RPMI7951 (cell line): ENCODE results near the gene SLC6A19. TPM values are rescaled to one million over a fixed set of nuclear protein-coding genes. Genes with fewer than 3 reads are reported as not detected.
A peak's percentile ranks its signal among the peaks of the same experiment; 100 is the strongest.

Experiments
- DNase-seq: peaks from one replicate; pipeline ENCODE4 v3.0.0-alpha.2; 2012; ENCODE audit warnings: low read depth
- total RNA-seq: library from RNA; depleted of rRNA; stranded (reverse); fragments of >200 nt; shearing (Covaris generic); gene quantifications from 2 replicates; pipeline ENCODE4 v1.2.3, GENCODE V29; 2014

SLC6A19 gene
- total RNA-seq, 1 experiment from 2014 or later = not detected

DNA sequence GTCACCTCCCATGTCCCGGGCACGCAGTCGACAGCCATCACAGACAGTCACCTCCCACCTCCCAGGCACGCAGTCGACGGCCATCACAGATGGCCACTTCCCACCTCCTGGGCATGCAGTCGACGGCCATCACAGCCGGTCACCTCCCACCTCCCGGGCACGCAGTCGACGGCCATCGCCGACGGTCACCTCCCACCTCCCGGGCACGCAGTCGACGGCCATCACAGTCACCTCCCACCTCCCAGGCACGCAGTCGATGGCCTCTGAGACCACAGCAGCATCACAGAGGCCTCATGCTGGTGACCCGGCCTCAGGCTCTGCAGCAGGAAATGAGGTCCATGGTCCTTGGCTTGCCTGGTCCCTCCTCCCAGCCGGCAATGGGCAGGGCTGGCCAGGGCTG, 5.5 kb upstream of the SLC6A19 start:
- no peak for DNase-seq

DNA sequence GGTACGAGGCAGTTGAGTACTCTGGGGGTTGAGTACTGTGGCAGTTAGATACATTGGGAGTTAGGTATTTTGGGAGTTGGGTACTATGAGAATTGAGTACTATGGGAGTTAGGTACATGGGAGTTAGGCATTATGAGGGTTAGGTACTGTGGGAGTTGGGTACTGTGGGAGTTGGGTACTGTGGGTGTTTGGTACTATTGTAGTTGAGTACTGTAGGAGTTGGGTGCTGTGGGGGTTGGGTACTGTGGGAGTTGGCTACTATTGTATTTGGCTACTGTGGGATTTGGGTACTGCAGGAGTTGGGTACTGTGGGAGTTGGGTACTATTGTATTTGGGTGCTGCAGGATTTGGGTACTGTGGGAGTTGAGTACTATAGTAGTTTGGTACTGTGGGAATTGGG, 4.8 kb upstream of the SLC6A19 start:
- DNase-seq = no peak

DNA sequence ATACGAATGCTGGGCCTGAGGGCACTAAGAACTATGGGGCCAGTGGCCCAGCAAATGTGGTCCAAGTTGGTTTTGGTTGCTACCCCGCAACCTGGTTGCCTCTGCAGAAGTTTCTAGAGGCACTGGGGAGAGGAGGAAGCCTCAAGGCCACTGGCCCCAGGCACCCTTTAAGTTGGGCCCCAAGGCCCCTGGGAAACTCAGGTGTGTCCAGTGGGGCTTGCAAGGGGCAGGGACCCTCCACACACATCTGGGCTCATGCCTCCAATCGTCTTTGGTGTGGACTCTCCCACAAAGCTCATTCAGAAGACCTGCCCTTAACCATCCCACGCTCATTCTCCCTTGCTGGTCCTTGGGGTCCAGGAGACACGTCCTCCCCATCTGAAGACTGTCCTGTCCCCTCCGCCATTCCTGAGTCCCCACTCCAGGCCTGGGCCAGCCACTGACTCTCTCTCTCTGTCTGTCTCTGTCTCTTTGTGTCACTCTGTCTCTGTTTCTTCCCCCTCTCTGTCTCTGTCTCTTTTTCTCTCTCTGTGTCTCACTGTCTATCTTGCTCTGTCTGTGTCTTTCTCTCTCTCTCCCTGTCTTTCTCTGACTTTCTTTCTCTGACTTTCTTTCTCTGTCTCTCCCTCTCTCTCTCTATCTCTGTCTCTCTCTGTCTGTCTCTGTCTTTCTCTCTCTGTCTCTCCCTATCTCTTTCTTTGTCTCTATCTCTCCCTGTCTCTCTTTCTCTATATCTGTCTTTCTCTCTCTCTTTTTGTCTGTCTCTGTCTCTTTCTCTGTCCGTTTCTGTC, 3.3 kb upstream of the SLC6A19 start:
- no peak for DNase-seq

DNA sequence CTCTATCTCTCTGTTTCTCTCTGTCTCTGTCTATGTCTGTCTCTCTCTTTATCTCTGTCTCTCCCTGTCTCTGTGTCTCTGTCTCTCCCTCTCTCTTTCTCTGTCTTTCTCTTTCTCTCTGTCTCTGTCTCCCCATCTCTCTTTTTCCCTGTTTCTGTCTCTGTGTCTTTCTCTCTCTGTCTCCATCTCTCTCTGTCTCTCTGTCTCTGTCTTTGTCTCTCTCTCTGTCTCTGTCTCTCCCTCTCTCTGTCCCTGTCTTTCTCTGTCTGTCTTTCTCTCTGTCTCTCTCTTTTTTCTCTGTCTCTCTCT, 2.1 kb upstream of the SLC6A19 start:
- no peak for DNase-seq

DNA sequence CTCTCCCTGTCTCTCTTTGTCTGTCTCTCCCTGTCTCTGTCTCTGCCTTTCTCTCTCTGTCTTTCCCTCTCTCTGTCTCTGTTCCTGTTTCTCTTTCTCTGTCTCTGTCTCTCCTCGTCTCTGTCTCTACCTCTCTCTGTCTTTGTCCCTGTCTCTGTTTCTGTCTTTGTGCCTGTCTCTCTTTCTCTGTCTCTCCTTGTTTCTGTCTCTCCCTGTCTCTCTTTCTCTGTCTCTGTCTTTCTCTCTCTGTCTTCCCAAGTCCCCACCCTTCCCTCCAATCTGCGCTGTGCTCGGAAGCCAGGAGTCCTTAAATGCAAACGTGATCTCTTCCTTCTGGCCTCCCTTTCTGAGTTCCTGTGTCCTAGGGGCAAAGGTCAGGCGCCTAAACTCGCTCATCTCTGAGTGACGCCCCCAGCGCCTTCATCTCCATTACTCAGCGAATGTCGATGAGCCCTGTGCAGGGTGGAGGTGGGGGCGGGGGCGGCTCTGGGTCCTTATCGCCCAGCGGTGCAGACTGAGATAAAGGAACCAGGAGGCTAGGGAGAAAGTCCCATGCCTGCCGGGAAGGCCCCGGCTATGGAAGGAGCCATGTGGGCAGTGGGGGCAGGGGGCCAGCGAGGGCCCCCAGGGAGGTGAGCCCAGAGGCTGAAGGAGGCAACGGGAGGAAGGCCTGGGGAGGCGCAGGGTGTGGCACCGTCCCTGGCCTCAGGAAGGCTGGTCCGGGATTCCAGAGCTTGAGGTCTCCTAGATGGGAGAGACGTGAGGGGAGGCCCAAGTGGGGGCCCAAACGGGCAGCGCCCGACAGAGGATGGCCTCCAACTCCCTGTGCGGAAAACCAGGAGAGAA, 1.5 kb upstream of the SLC6A19 start:
- DNase-seq = no peak

DNA sequence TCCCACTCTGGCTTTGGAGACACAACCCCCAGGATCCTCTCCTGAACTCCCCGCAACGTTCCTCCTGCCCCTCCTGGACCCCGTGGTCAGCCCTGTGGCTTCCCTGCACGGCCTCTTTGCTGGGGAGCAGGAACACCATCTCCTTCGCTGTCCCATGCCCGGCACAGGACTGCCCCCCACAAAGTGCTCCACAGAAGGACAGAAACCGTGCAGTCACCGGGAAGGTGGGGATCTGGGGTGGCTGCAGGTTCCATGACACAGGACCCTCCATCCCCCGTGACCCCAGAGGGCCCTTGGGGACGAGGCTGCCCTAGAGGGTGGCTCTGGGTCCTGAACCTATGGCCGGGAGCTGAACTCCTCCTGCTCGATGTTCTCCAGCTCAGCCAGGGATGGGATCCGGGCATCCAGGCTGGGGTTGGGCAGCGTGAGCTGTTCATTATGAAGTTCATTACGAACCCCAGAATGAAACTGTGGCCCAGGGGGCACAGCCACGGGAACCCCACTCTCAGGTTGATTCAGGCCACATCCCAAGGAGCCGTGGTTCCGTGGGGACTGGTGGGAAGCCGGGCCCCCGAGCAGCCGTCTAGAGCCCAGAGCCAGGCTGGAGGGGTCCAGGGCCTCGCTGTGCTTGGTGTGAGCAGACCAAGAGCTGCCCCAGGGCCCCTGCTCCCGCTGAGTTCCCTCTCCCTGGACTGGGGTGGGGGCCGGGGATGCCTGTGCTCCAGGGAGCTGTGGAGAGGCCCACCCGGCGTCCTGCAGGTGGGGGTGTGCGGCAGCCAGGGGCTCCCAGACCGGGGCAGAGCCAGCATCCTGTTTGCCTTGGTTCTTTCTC, 684 bp upstream of the SLC6A19 start:
- no peak for DNase-seq

DNA sequence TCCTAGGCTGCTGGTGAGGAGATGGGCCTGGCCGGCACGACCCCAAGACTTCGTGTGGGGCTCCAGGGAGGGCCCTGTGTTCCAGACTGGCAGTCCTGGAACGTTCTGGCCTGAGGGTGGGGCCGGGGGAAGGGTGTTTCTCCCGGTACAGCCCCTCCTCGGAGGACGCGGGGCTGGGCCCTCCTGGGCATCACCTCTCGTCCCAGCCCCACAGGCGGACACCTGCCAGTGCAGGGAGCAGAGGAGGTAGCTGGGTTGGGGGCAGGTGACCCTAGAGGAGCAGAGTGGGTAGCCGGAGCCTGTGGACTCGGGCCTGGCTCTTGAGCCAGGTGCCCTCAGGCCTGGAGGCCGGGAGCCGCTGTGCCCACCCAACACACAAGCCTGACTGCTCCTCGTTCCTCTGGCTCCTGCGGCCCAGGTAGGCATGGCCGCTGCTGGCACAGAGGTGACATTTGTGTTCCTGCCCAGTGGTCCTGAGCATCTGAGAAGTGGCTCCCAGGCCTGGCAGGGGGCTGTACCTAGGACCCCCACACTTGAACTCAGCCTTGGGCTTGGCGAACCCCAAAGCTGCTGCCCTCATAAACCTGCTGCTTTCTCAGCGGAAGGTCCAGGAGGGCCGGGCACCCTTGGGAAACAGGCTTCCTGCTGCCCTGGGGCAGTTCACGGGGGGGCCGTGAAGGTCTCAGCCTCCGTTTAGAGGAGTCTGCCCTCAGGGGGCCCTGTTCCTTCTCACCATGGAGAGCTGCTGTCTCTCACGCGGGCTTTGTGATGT, 817 bp downstream of the SLC6A19 start:
- no peak for DNase-seq

DNA sequence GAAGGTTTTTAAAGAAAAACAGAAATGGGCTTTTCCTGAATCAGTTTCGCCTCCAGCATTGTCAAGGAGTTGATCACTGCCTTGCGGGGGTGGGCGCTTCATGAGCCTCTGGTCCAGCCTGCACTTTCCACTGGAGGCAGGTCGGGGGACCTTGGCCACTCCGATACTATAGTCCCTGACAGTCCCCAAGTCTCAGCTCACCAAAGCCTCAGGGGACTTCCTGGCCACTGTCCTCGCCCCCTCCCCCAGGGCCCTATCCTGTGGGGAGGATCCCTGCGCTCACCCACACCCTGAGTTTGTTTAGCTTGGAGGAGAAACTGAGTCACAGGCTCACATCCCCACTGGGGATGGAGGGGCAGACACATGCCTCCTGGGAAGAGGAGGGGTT, 1.4 kb downstream of the SLC6A19 start:
- no peak for DNase-seq

DNA sequence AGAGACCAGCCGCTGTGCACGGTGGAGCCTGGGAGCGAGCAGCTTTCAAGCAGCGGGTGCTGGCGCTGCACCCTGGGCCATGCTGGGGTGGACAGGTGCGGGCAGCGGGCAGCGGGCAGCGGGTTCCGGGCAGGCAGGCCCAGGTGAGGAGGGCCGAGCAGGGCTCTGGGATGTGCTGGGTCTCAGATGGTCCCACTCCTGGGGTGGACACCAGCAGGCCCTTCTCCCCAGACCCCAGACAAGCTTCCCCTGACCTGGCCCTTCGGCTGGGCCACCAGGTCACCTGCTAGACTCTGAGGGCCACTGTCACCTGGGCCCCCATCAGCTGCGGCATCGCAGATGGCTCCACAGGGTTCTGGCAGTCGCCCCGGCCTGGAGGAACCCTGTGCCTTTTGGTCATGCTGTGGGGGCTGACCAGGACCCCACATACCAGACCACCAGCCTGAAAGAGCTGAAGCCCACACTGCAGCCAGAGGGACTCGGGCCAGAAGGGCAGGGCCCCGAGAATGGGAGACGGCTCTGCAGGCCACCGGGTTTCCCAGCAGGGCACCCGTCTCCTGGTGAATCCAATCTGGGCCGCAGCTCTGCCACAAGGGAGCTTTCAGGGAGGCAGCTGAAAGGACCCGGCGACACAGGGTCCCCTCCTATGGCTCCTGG, 2.0 kb downstream of the SLC6A19 start:
- DNase-seq = no peak

DNA sequence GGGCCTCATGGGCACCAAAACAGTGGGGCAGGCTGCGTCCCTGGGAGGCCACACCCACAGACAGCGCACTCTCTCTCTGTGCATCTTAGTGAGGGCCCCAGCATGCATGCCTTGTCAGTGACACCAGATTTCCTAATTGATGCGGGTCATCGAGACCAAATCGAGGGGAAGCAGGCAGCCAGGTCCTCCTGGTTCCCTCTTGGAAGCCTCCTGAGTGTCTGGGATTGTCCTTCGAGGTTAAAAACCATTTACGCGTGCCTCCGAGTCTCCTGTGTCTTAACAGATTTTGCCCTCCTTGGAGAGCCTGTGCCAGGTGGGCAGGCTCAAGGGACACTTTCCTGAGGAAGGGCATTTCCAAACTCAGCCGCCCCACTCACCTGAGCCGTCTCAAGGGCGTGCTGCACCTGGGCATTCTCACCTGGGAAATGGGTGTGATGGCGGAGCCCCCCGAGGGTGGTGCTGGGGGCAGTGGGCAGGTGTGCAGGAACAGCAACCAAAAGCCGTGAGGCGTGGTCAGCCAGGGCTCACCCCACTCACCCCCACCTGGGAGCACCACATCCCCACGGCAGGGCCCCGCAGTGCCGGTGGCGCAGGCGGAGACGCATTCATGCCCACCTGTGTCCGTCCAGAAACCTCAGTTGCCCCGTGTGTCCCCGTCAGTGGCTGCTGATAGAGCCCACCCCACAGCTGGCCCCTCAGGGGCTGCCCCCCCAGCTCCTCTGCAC, 2.7 kb downstream of the SLC6A19 start:
- DNase-seq = no peak

DNA sequence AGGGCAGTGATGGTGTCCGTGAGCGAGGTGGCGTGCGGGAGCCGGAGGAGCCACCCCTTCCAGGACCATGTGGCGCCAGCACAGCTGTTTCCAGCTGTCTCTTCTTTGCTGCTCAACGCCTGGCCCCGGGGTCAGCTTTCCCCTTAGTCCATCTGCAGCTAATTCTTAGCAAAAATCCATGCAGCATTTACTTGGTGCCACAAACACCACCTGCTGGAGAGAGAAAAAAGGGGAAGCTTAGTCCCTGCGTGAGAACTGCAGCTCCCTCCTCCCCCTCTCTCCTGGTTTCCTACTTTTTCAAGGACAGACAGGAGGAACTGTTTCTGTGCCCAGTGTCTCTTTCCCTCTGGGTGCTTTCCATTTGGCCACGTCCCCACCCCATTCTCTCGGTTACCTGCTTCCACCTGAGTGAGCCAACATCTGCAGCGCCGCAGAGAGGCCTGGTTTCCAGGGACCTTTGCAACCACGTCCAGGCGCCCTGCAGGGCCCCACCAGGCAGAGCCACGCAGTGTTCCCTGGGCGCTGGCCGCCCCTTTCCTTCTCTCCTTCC, 3.4 kb downstream of the SLC6A19 start:
- DNase-seq = peak; percentile 41

DNA sequence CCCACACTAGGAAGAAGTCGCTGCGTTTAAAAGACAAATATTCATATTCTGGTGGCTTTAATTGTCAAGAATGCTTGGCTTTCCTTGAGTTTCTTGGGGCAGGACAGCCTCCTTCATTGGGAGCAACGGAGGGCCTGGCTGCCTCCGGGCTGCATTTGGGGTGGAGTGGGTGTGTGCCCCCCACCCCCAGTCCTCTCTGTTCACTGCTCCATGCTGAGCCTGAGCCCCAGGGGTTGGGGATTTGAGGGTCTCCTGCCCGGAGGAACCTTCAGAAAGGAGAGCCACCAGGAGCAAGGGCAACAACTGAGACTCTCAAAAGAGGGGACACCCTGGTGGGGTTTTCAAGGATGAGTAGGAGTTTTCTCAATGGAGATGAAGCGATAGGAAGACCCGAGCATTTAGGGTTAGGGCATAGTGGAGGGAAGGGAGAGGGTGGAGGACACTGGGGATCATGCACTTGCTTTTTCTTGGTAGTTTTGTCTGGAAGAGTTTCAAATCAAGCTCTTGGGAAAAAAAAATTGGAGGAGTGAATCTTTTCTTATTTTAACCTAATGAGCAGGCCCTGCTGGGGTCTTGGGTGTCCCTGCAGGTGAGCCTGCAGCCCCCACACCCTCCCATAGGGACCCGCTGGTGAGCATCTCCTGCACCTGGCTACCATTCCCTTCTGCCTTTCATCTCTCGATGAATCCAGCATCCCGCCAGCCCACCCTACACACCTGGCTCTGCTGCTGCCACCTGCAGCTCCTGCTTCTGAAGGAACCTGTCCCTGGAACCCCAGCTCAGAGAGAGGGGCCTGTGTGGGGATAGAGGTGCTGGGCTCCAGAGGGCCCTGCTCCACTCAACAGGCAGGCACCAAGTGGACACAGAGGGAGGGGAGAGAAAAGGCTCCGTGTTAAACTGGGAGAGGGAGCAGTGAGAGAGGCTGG, 4.1 kb downstream of the SLC6A19 start:
- DNase-seq = no peak

DNA sequence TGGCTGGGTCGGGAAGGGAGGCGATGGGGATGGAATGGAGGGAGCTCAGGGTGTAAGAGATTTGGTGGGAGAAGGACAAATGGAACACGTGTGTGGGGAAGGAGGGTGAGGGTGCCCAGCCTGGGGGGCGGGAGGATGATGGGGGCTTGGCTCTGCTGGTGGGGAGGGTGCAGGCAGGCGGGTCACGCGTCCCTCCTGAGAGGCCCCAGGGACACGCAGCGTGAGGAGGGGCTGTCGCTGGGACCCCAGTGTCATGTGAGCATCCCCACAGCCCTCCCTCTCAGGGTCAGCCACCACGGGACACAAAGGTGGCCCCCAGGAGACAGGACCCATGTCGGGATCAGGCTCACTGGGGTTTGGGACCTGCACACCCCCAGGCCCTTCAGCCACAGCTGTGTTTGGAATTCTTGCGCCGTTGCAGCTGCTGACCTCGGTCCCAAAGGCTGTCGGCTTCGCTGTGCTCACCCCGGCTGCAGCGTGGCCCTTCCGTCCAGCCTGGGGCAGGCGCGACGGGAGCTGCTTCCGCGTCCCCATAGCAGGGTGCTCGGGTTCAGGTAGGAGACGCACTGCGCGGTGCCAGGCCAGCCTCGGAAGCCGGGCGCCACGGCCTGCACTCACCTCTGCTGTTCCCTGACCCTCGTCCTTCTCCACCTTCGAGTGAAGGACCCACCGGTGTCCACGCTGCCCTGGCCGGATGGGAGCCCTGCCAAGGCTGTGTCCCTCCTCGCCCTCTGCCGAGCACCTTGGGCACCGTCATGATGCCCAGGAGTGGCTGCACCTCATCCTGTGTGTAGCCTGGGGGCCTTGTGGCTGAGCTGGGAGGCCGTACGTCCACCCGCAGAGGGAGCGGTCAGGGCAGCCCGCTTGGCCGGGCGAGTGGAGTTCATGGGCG, 5.4 kb downstream of the SLC6A19 start:
- DNase-seq = no peak

DNA sequence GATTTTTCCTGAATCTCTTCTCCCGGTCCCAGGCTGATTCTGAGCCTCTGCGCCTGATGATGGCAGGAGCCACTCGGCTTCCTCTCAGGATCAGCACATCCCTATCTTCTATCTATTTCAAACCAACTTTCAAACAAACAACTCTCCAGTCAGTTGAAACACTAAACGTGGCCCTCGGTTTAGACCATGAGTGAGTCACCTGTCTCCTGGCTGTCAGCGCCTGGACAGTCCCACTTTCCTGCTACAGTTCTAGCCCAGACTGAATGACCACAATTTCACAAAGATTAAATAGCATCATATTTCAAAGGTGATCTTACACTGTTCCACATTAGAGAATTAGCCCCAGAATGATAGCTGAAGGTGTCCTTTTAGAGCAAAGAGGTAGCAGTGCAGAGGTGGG, 6.2 kb downstream of the SLC6A19 start:
- no peak for DNase-seq

DNA sequence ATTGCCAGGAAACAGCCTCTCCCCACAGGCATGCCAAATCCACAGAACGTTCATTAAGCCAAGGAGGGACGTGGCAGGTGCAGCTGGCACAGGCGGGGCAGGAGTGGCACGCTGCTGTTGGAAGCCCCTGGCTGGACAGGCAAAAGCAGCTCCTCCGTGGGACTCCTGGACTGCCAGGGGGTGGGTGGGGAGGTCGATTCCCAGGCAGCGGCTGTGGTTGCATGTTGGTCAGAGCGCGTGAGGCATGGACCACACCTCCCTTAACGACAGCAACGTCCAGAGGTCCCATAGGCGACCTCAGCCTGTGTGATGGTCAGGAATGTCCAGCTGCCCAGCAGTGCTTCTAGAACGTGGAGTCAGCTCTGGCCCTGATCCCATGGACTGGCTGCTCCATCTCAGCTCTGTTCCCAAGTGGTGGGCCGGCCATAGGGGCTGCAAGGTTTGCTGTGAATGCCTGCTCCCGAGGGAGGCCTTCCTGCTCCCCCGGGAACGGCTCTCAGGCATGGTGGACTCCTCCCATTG, 6.9 kb downstream of the SLC6A19 start:
- DNase-seq = no peak

DNA sequence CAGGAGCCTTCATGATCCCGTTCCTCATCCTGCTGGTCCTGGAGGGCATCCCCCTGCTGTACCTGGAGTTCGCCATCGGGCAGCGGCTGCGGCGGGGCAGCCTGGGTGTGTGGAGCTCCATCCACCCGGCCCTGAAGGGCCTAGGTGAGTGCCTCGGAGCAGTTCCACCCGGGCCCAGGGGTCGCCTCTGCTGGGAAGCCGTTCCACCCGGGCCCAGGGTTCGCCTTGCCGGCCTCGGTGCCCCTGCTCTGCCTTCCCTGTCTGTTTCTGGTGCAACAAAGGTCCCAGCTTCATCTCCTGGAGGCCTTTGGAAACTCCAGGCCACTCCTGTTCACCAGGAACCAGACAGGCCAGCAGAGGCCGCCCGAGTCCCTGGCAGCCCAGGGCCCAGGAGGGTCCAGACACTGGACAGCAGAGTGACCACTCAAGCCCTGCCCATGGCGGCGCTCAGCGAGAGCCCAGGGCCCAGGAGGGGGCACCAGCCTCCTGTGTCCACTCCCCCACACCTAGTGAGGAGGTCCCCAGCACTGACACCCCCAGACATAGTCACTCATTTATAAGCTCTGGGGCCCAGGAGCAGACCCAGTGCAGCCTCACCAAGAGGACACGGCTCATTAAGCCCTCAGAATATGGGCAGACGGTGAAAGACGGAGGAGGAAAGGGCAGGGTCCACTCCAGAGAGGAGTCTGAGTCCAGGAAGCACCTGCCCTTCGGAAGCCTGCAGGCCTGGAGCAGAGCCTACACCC, 7.5 kb downstream of the SLC6A19 start:
- peak; percentile 25 for DNase-seq

DNA sequence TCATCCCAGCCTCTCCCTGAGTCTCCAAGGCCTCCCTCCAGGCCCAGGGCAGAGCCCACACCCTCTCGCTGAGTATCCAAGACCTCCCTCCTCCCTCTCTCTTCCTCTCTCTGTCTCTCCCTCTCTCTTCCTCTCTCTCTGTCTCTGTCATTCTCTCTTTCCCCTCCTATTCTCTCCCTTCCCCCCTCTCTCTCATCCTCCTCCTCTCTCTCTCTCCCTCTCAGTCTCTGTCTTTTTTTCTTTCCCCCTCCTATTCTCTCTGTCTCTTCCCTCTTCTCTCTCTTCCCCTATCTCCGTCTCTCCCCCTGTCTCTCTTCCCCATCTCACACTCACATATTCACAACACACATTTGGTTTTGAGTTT, 8.1 kb downstream of the SLC6A19 start:
- no peak for DNase-seq
